Measurements from ENCODE around the gene NUDT14. TPM values are rescaled to one million over a fixed set of nuclear protein-coding genes. Genes with fewer than 3 reads are reported as not detected.

Gene NUDT14
- total and polyA plus RNA-seq, 2 donors from 2014 or later, result 48.6 to 59.1 TPM

DNA sequence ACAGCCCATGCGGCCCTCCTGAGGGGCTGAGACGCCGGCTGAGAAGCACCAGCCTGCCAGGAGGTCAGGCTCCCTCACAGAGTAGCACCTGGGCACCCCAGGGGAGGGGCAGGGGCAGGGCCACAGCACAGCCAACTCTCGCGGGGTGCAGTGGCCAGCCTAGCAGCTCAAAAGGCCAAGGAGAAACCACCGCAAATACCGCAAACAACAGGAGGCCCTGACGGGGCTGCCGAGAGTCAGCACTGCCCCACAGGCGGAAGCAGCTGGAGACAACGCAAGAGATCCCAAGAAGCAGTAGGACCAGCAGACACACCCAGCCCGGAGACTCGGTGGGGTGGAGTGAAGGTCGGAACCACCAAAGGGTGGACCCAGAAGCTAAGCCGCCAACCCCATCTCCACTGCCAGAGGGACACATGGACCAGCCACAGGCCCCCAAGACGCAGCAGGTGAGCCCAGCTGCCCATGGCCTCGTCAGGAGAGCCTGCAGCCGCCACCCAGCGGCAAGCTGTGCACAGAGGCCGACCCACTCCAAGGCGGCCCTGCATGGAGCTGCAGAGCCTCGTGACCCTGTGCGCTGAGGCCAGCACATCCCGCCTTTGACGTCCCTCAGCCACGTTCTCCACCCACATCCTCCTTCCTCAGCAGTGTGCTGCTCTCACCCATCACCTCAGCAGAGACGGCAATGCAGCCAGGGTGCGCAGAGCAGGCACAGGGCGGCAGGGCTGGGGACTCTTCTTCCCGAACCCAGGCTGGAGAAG is 35.6 kb upstream of the NUDT14 start:
- Histone ChIP-seq H3K9me3 (ENCODE audit: control insufficient read depth in 2 of 3, insufficient read depth in 1 of 3, low read length in 3 of 3) (peaks cover 0 to 4% (median 0%) of the 10 kb centered on the region in 3 donors), H3K4me3 (ENCODE audit: low read length in 3 of 3) (no peak overlapping the region), H3K27me3 (ENCODE audit: control insufficient read depth, insufficient read depth, low read length) (no peaks in the 10 kb centered on the region), H3K4me1 (ENCODE audit: control insufficient read depth in 2 of 3, insufficient read depth in 2 of 3, low read depth in 1 of 3, low read length in 3 of 3) (peaks cover 2 to 8% (median 8%) of the 10 kb centered on the region in 3 donors), H3K36me3 (ENCODE audit: control insufficient read depth in 2 of 3, insufficient read depth in 3 of 3, low read length in 3 of 3) (peaks cover 8 to 18% (median 8%) of the 10 kb centered on the region in 3 donors), H3K9ac (ENCODE audit: low read length in 3 of 3) (no peak overlapping the region), H3K27ac (ENCODE audit: low read depth in 2 of 2, low read length in 2 of 2) (no peak overlapping the region)
- no peak for TF ChIP-seq CTCF (IDR thresholded peaks at IDR 0.05; ENCODE audit: borderline replicate concordance, extremely low read depth, insufficient read depth)
- intact Hi-C loops (cut with DNase I), result no loop called here
- DNase-seq (no peak), FAIRE-seq (no peak)

DNA sequence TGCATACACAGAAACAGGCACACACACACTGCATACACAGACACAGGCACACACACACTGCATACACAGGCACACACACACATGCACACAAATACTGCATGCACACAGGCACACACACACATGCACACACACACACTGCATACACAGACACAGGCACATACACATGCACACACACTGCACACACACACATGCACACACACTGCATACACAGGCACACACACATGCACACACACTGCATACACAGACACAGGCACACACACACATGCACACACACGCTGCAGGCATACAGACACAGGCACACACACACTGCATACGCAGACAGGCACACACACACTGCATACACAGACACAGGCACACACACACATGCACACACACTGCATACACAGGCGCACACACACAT is 34.5 kb upstream of the NUDT14 start:
- peaks cover under 1 to 2% (median 1%) of the 10 kb centered on the region in 3 donors for H3K4me1 ChIP-seq (ENCODE audit: control insufficient read depth in 2 of 3, insufficient read depth in 2 of 3, low read depth in 1 of 3, low read length in 3 of 3)
- no peak overlapping the region for H3K27ac ChIP-seq (ENCODE audit: low read depth in 2 of 2, low read length in 2 of 2)
- DNase-seq, result no peak
- peak overlapping the region in 1 of 3 donors; percentile 15 for H3K9ac ChIP-seq (ENCODE audit: low read length in 3 of 3)
- no peak for TF ChIP-seq CTCF (IDR thresholded peaks at IDR 0.05; ENCODE audit: borderline replicate concordance, extremely low read depth, insufficient read depth)
- intact Hi-C loops (cut with DNase I), result no loop called here
- peak overlapping the region in 1 of 3 donors; percentile 2 for H3K4me3 ChIP-seq (ENCODE audit: low read length in 3 of 3)
- H3K27me3 ChIP-seq (ENCODE audit: control insufficient read depth, insufficient read depth, low read length), result no peaks in the 10 kb centered on the region
- H3K9me3 ChIP-seq (ENCODE audit: control insufficient read depth in 2 of 3, insufficient read depth in 1 of 3, low read length in 3 of 3), result peaks cover 0 to 4% (median 0%) of the 10 kb centered on the region in 3 donors
- FAIRE-seq, result no peak
- peaks cover 8 to 18% (median 8%) of the 10 kb centered on the region in 3 donors for H3K36me3 ChIP-seq (ENCODE audit: control insufficient read depth in 2 of 3, insufficient read depth in 3 of 3, low read length in 3 of 3)

DNA sequence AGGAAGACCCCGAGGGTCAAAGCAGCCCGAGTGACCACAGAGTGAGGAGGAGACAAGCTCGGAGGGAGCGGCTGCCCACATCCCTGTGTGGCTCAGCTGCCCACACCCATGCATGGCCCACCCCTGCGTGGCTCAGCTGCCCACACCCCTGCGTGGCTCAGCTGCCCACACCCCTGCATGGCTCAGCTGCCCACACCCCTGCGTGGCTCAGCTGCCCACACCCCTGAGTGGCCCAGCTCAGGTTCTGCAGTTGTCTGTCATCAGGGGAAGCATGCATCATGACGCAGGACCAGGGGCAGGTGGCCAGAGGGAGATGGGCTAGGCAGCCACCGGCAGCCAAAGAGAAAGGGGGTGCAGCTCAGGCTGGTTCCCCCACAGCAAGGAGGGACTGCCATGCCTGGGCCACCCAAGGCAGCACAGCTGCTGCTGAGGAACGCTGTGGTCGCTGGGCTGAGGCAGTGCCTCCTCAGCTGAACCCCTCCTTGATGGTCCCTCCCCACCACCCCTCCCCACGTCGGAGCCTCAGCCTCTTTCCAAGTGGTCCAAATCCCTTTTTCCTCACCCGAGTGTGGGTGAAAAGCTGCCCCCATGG is 33.3 kb upstream of the NUDT14 start:
- DNase-seq (no peak), FAIRE-seq (no peak)
- Histone ChIP-seq H3K27ac (ENCODE audit: low read depth in 2 of 2, low read length in 2 of 2) (no peak overlapping the region), H3K4me3 (ENCODE audit: low read length in 3 of 3) (no peak overlapping the region), H3K27me3 (ENCODE audit: control insufficient read depth, insufficient read depth, low read length) (no peaks in the 10 kb centered on the region), H3K4me1 (ENCODE audit: control insufficient read depth in 2 of 3, insufficient read depth in 2 of 3, low read depth in 1 of 3, low read length in 3 of 3) (peaks cover 0 to 2% (median 0%) of the 10 kb centered on the region in 3 donors), H3K9me3 (ENCODE audit: control insufficient read depth in 2 of 3, insufficient read depth in 1 of 3, low read length in 3 of 3) (peaks cover 0 to 4% (median 0%) of the 10 kb centered on the region in 3 donors), H3K9ac (ENCODE audit: low read length in 3 of 3) (no peak overlapping the region), H3K36me3 (ENCODE audit: control insufficient read depth in 2 of 3, insufficient read depth in 3 of 3, low read length in 3 of 3) (peaks cover 8 to 19% (median 8%) of the 10 kb centered on the region in 3 donors)
- no peak for TF ChIP-seq CTCF (IDR thresholded peaks at IDR 0.05; ENCODE audit: borderline replicate concordance, extremely low read depth, insufficient read depth)
- intact Hi-C loops (cut with DNase I), result no loop called here

All from kidney (tissue), 14 donors.